Stimulated activated effector memory CD8-positive, alpha-beta T cell treated with anti-CD3 and anti-CD28 coated beads, Interleukin-12 subunit alpha, Interleukin-12 subunit beta, amount 100 ng/mL, for 72 hours (primary cell): ENCODE measurements around the gene SEMA4D.

Experiments
- ATAC-seq: fragments of 150-1000 bp; cut with Tn5 transposase; 2 replicates; pipeline ENCODE4 v1.10.0; 2021
- DNase-seq, 2 donors: peaks; one replicate each; pipeline ENCODE4 v3.0.0; 2021 to 2022; ENCODE audit warnings: low spot score in 2 of 2
- H3K27ac Mint-ChIP-seq: one replicate; pipeline ENCODE4 v1.8.0; 2022; ENCODE audit warnings: mild to moderate bottlenecking, mixed read lengths
- H3K36me3 Mint-ChIP-seq: one replicate; pipeline ENCODE4 v1.8.0; 2022; ENCODE audit warnings: mild to moderate bottlenecking, mixed read lengths
- H3K4me1 Mint-ChIP-seq: one replicate; pipeline ENCODE4 v1.8.0; 2022; ENCODE audit warnings: mixed read lengths
- H3K4me3 Mint-ChIP-seq: one replicate; pipeline ENCODE4 v1.8.0; 2022; ENCODE audit warnings: mild to moderate bottlenecking, mixed read lengths
- H3K9me3 Mint-ChIP-seq: one replicate; pipeline ENCODE4 v1.8.0; 2022; ENCODE audit warnings: mixed read lengths

SEMA4D gene

GRCh38 chr9:89436326-89436725, 61.6 kb downstream of the SEMA4D start:
- Mint-ChIP-seq H3K4me1 (peaks cover 79% of the 10 kb centered on the region), H3K36me3 (peaks cover 82% of the 10 kb centered on the region), H3K9me3 (no peaks in the 10 kb centered on the region), H3K4me3 (no peak overlapping the region), H3K27ac (peak overlapping the region; percentile 85)
- DNase-seq: no peak
- no peak for ATAC-seq

GRCh38 chr9:89435071-89435823, 62.7 kb downstream of the SEMA4D start:
- DNase-seq: no peak
- no peak overlapping the region for H3K4me3 Mint-ChIP-seq
- no peaks in the 10 kb centered on the region for H3K9me3 Mint-ChIP-seq
- H3K36me3 Mint-ChIP-seq: peaks cover 71% of the 10 kb centered on the region
- ATAC-seq: no peak
- peaks cover 72% of the 10 kb centered on the region for H3K4me1 Mint-ChIP-seq
- H3K27ac Mint-ChIP-seq: peak overlapping the region; percentile 85

- H3K4me3 Mint-ChIP-seq: no peak overlapping the region
- ATAC-seq (no peak), DNase-seq (no peak)
- H3K27ac Mint-ChIP-seq: peak overlapping the region; percentile 85
- peaks cover 72% of the 10 kb centered on the region for H3K4me1 Mint-ChIP-seq
- H3K36me3 Mint-ChIP-seq: peaks cover 71% of the 10 kb centered on the region
- no peaks in the 10 kb centered on the region for H3K9me3 Mint-ChIP-seq
Observed at GRCh38 chr9:89434636-89435035, 63.3 kb downstream of the SEMA4D start.

GRCh38 chr9:89433826-89434225, 64.1 kb downstream of the SEMA4D start:
- no peak for ATAC-seq

GRCh38 chr9:89432986-89433530, 64.9 kb downstream of the SEMA4D start:
- DNase-seq (no peak), ATAC-seq (no peak)
- Mint-ChIP-seq H3K4me1 (peaks cover 80% of the 10 kb centered on the region), H3K4me3 (no peak overlapping the region), H3K36me3 (peaks cover 71% of the 10 kb centered on the region), H3K9me3 (no peaks in the 10 kb centered on the region), H3K27ac (peak overlapping the region; percentile 68)

More at GRCh38 chr9:89433826-89434225, 64.1 kb downstream of the SEMA4D start:
- Mint-ChIP-seq H3K4me3 (no peak overlapping the region), H3K36me3 (peaks cover 71% of the 10 kb centered on the region), H3K27ac (peak overlapping the region; percentile 85), H3K9me3 (no peaks in the 10 kb centered on the region), H3K4me1 (peaks cover 76% of the 10 kb centered on the region)
- no peak for DNase-seq

GRCh38 chr9:89431930-89432725, 65.8 kb downstream of the SEMA4D start:
- H3K9me3 Mint-ChIP-seq: no peaks in the 10 kb centered on the region
- H3K36me3 Mint-ChIP-seq: peaks cover 73% of the 10 kb centered on the region
- ATAC-seq (no peak), DNase-seq (no peak)
- H3K27ac Mint-ChIP-seq: peak overlapping the region; percentile 68
- peaks cover 80% of the 10 kb centered on the region for H3K4me1 Mint-ChIP-seq
- H3K4me3 Mint-ChIP-seq: no peak overlapping the region

GRCh38 chr9:89430995-89431394, 66.9 kb downstream of the SEMA4D start:
- ATAC-seq (no peak), DNase-seq (no peak)
- Mint-ChIP-seq H3K27ac (peak overlapping the region; percentile 68), H3K36me3 (peaks cover 76% of the 10 kb centered on the region), H3K9me3 (no peaks in the 10 kb centered on the region), H3K4me1 (peaks cover 80% of the 10 kb centered on the region), H3K4me3 (no peak overlapping the region)

GRCh38 chr9:89428901-89429890, 68.7 kb downstream of the SEMA4D start:
- peaks cover 71% of the 10 kb centered on the region for H3K36me3 Mint-ChIP-seq
- DNase-seq (no peak), ATAC-seq (peak; percentile 12)
- peak overlapping the region; percentile 99 for H3K27ac Mint-ChIP-seq
- H3K9me3 Mint-ChIP-seq: no peaks in the 10 kb centered on the region
- H3K4me3 Mint-ChIP-seq: peak overlapping the region; percentile 71
- peaks cover 84% of the 10 kb centered on the region for H3K4me1 Mint-ChIP-seq

GRCh38 chr9:89428222-89428761, 69.6 kb downstream of the SEMA4D start:
- Mint-ChIP-seq H3K27ac (peak overlapping the region; percentile 99), H3K4me1 (peaks cover 88% of the 10 kb centered on the region), H3K4me3 (peak overlapping the region; percentile 71), H3K36me3 (peaks cover 72% of the 10 kb centered on the region), H3K9me3 (no peaks in the 10 kb centered on the region)
- no peak for ATAC-seq
- no peak for DNase-seq

GRCh38 chr9:89427621-89428221, 70.2 kb downstream of the SEMA4D start:
- DNase-seq (peak; percentile 61 to 88), ATAC-seq (peak; percentile 85)
- Mint-ChIP-seq H3K9me3 (no peaks in the 10 kb centered on the region), H3K27ac (peak overlapping the region; percentile 99), H3K4me3 (peak overlapping the region; percentile 71), H3K4me1 (peaks cover 91% of the 10 kb centered on the region), H3K36me3 (peaks cover 74% of the 10 kb centered on the region)

- Mint-ChIP-seq H3K4me3 (peak overlapping the region; percentile 71), H3K36me3 (peaks cover 82% of the 10 kb centered on the region), H3K4me1 (peaks cover 91% of the 10 kb centered on the region), H3K27ac (peak overlapping the region; percentile 99), H3K9me3 (no peaks in the 10 kb centered on the region)
- DNase-seq (peak; percentile 47 to 81), ATAC-seq (peak; percentile 61)
Observed at GRCh38 chr9:89426384-89426961, 71.4 kb downstream of the SEMA4D start.

- ATAC-seq (no peak), DNase-seq (no peak)
- peak overlapping the region; percentile 71 for H3K4me3 Mint-ChIP-seq
- H3K4me1 Mint-ChIP-seq: peaks cover 96% of the 10 kb centered on the region
- H3K27ac Mint-ChIP-seq: peak overlapping the region; percentile 99
- no peaks in the 10 kb centered on the region for H3K9me3 Mint-ChIP-seq
- H3K36me3 Mint-ChIP-seq: peaks cover 87% of the 10 kb centered on the region
Observed at GRCh38 chr9:89425921-89426383, 72.0 kb downstream of the SEMA4D start.

GRCh38 chr9:89425024-89425805, 72.7 kb downstream of the SEMA4D start:
- DNase-seq: no peak
- Mint-ChIP-seq H3K27ac (peak overlapping the region; percentile 99), H3K4me3 (peak overlapping the region; percentile 71), H3K9me3 (no peaks in the 10 kb centered on the region), H3K36me3 (peaks cover 93% of the 10 kb centered on the region), H3K4me1 (peaks cover 100% of the 10 kb centered on the region)
- no peak for ATAC-seq
